GM12892 (cell line): ENCODE measurements around the gene RGPD3.

Experiments used
- POLR2A ChIP-seq: IDR thresholded peaks from 2 replicates; pipeline ENCODE4 v1.6.1; 2011; ENCODE audit warnings: low read depth, low read length, control low read depth
- POLR2AphosphoS5 ChIP-seq: IDR thresholded peaks from 2 replicates; pipeline ENCODE4 v1.6.1; 2011; ENCODE audit warnings: low read depth, low read length, control low read depth
- TAF1 ChIP-seq: IDR thresholded peaks from 2 replicates; pipeline ENCODE4 v1.6.1; 2011; ENCODE audit warnings: low read depth, mild to moderate bottlenecking, control low read depth, low read length, borderline replicate concordance

- TF ChIP-seq POLR2A (no peak), POLR2AphosphoS5 (no peak), TAF1 (no peak)
These were observed 48.2 kb upstream of the RGPD3 start for GRCh38 chr2:106516436-106516835.
